Nephron (organoid): Measurements from ENCODE around the gene FIG4.
"Not testable (repeated sequence)": the region's sequence is repeated elsewhere in the genome, so short reads cannot be mapped to it uniquely, and the experiment has no call there.

Experiments
- H3K27ac Mint-ChIP-seq, 3 experiments: 2 replicates each; pipeline ENCODE4 v1.8.0; 2020; ENCODE audit warnings: mixed read lengths in 3 of 3, mild to moderate bottlenecking in 2 of 3, moderate library complexity in 1 of 3
- H3K27me3 Mint-ChIP-seq: 2 replicates; pipeline ENCODE4 v1.8.0; 2021; ENCODE audit warnings: low read depth, mild to moderate bottlenecking, moderate library complexity, mixed read lengths
- H3K36me3 Mint-ChIP-seq: 2 replicates; pipeline ENCODE4 v1.8.0; 2020; ENCODE audit warnings: low read depth, mixed read lengths
- H3K4me1 Mint-ChIP-seq: 2 replicates; pipeline ENCODE4 v1.8.0; 2020; ENCODE audit warnings: mixed read lengths
- H3K4me3 Mint-ChIP-seq, 3 experiments: 2 replicates each; pipeline ENCODE4 v1.8.0; 2020; ENCODE audit warnings: mild to moderate bottlenecking in 3 of 3, mixed read lengths in 3 of 3, moderate library complexity in 2 of 3
- H3K9me3 Mint-ChIP-seq: 2 replicates; pipeline ENCODE4 v1.8.0; 2020; ENCODE audit warnings: mixed read lengths
- CTCF ChIP-seq, 3 experiments: fragments of 200-600 bp; sonication (generic); IDR thresholded peaks; one replicate each; pipeline ENCODE4 v1.5.0; 2021; ENCODE audit warnings: antibody characterized with exemption in 3 of 3; ENCODE audit not compliant: unreplicated experiment in 3 of 3

The FIG4 gene

GRCh38 chr6:109736273-109737025 lies 45.4 kb downstream of the FIG4 start:
- Mint-ChIP-seq H3K27me3 (no peaks in the 10 kb centered on the region), H3K27ac (no peak overlapping the region), H3K36me3 (peaks cover 37% of the 10 kb centered on the region), H3K4me1 (peaks cover 17% of the 10 kb centered on the region), H3K9me3 (no peaks in the 10 kb centered on the region), H3K4me3 (no peak overlapping the region)
- TF ChIP-seq CTCF (IDR thresholded peaks at IDR 0.05; ENCODE audit: unreplicated experiment in 3 of 3), result no peak

- no peak for TF ChIP-seq CTCF (IDR thresholded peaks at IDR 0.05; ENCODE audit: unreplicated experiment in 3 of 3)
- Mint-ChIP-seq H3K4me1 (peaks cover 17% of the 10 kb centered on the region), H3K36me3 (peaks cover 37% of the 10 kb centered on the region), H3K27ac (no peak overlapping the region), H3K27me3 (no peaks in the 10 kb centered on the region), H3K4me3 (no peak overlapping the region), H3K9me3 (no peaks in the 10 kb centered on the region)
Observed at GRCh38 chr6:109738255-109738654, 47.2 kb downstream of the FIG4 start.

GRCh38 chr6:109738667-109739066 lies 47.6 kb downstream of the FIG4 start:
- Mint-ChIP-seq H3K4me3 (no peak overlapping the region), H3K4me1 (peaks cover 17% of the 10 kb centered on the region), H3K27me3 (no peaks in the 10 kb centered on the region), H3K27ac (no peak overlapping the region), H3K9me3 (no peaks in the 10 kb centered on the region), H3K36me3 (peaks cover 37% of the 10 kb centered on the region)
- no peak for TF ChIP-seq CTCF (IDR thresholded peaks at IDR 0.05; ENCODE audit: unreplicated experiment in 3 of 3)

- Mint-ChIP-seq H3K9me3 (no peaks in the 10 kb centered on the region), H3K4me1 (peaks cover 17% of the 10 kb centered on the region), H3K4me3 (no peak overlapping the region), H3K27me3 (no peaks in the 10 kb centered on the region), H3K27ac (no peak overlapping the region), H3K36me3 (peaks cover 43% of the 10 kb centered on the region)
- TF ChIP-seq CTCF (IDR thresholded peaks at IDR 0.05; ENCODE audit: unreplicated experiment in 3 of 3), result no peak
Observed at GRCh38 chr6:109739686-109740085, 48.6 kb downstream of the FIG4 start.

- no peak overlapping the region for H3K4me3 Mint-ChIP-seq
- peaks cover 17% of the 10 kb centered on the region for H3K4me1 Mint-ChIP-seq
- no peak for TF ChIP-seq CTCF (IDR thresholded peaks at IDR 0.05; ENCODE audit: unreplicated experiment in 3 of 3)
- H3K9me3 Mint-ChIP-seq, result no peaks in the 10 kb centered on the region
- H3K36me3 Mint-ChIP-seq, result peaks cover 39% of the 10 kb centered on the region
- H3K27me3 Mint-ChIP-seq, result no peaks in the 10 kb centered on the region
- no peak overlapping the region for H3K27ac Mint-ChIP-seq
Observed at GRCh38 chr6:109740787-109741186, 49.7 kb downstream of the FIG4 start.

- no peak overlapping the region for H3K27ac Mint-ChIP-seq
- peaks cover 29% of the 10 kb centered on the region for H3K36me3 Mint-ChIP-seq
- H3K4me3 Mint-ChIP-seq, result no peak overlapping the region
- no peak for TF ChIP-seq CTCF (IDR thresholded peaks at IDR 0.05; ENCODE audit: unreplicated experiment in 3 of 3)
- peaks cover under 1% of the 10 kb centered on the region for H3K4me1 Mint-ChIP-seq
- no peaks in the 10 kb centered on the region for H3K27me3 Mint-ChIP-seq
- no peaks in the 10 kb centered on the region for H3K9me3 Mint-ChIP-seq
Observed at GRCh38 chr6:109743739-109744138, 52.6 kb downstream of the FIG4 start.

GRCh38 chr6:109744779-109745178 lies 53.7 kb downstream of the FIG4 start:
- not testable (repeated sequence) for H3K4me1 Mint-ChIP-seq, H3K9me3 Mint-ChIP-seq, H3K27me3 Mint-ChIP-seq, H3K4me3 Mint-ChIP-seq, H3K27ac Mint-ChIP-seq
- H3K36me3 Mint-ChIP-seq, result peaks cover 24% of the 10 kb centered on the region
